Liver (tissue), 9 donors: Measurements from ENCODE around the gene TXLNG. TPM values are rescaled to one million over a fixed set of nuclear protein-coding genes. Genes with fewer than 3 reads are reported as not detected.

Source experiments
- DNase-seq: peaks from one replicate; pipeline ENCODE4 v3.0.0-alpha.2; 2017; ENCODE audit warnings: low spot score
- H3K27ac ChIP-seq, 2 donors: one replicate each; pipeline ENCODE4 v1.7.0; 2013; ENCODE audit warnings: inconsistent platforms in 2 of 2, low read length in 2 of 2, control low read depth in 1 of 2, low read depth in 1 of 2, mild to moderate bottlenecking in 1 of 2
- H3K27me3 ChIP-seq, 4 donors: one replicate each; pipeline versions ENCODE4 v1.6.1 to v1.7.0; 2013; ENCODE audit warnings: low read length in 3 of 4, inconsistent platforms in 1 of 4, mild to moderate bottlenecking in 1 of 4, moderate library complexity in 1 of 4; ENCODE audit not compliant: control insufficient read depth in 4 of 4, insufficient read depth in 4 of 4
- H3K36me3 ChIP-seq, 4 donors: one replicate each; pipeline versions ENCODE4 v1.6.1 to v1.7.0; 2013; ENCODE audit warnings: low read length in 3 of 4, mild to moderate bottlenecking in 3 of 4, low read depth in 1 of 4, moderate library complexity in 1 of 4; ENCODE audit not compliant: control insufficient read depth in 4 of 4, insufficient read depth in 3 of 4
- H3K4me1 ChIP-seq, 4 donors: one replicate each; pipeline versions ENCODE4 v1.6.1 to v1.7.0; 2013; ENCODE audit warnings: low read length in 3 of 4, mild to moderate bottlenecking in 3 of 4, moderate library complexity in 1 of 4; ENCODE audit not compliant: control insufficient read depth in 4 of 4, insufficient read depth in 4 of 4
- H3K4me3 ChIP-seq, 3 donors: one replicate each; pipeline versions ENCODE4 v1.6.1 to v1.7.0; 2013; ENCODE audit warnings: low read length in 3 of 3, control low read depth in 1 of 3, low read depth in 1 of 3, mild to moderate bottlenecking in 1 of 3
- H3K9ac ChIP-seq, 2 donors: one replicate each; pipeline ENCODE4 v1.7.0; 2013; ENCODE audit warnings: low read length in 2 of 2, mild to moderate bottlenecking in 2 of 2, moderate library complexity in 2 of 2, control low read depth in 1 of 2, low read depth in 1 of 2
- H3K9me3 ChIP-seq, 4 donors: one replicate each; pipeline versions ENCODE4 v1.6.1 to v1.7.0; 2013; ENCODE audit warnings: low read length in 3 of 4; ENCODE audit not compliant: control insufficient read depth in 4 of 4
- EGR1 ChIP-seq, 2 donors: IDR thresholded peaks; 2 replicates each; pipeline ENCODE4 v1.6.1; 2016 to 2018; ENCODE audit warnings: antibody characterized with exemption in 2 of 2, low read depth in 2 of 2
- FOXA1 ChIP-seq: IDR thresholded peaks from 2 replicates; pipeline ENCODE4 v1.6.1; 2016; ENCODE audit warnings: antibody characterized with exemption
- FOXA2 ChIP-seq: IDR thresholded peaks from 2 replicates; pipeline ENCODE4 v1.6.1; 2016; ENCODE audit warnings: antibody characterized with exemption
- GABPA ChIP-seq, 2 donors: IDR thresholded peaks in 1 of 2; conservative IDR thresholded peaks in 1 of 2; 2 replicates each; pipeline ENCODE4 v1.6.1; 2016; ENCODE audit warnings: antibody characterized with exemption in 2 of 2, mild to moderate bottlenecking in 1 of 2, moderate library complexity in 1 of 2
- HNF4A ChIP-seq, 2 donors: conservative IDR thresholded peaks; 2 replicates each; pipeline ENCODE4 v1.6.1; 2016; ENCODE audit warnings: antibody characterized with exemption in 2 of 2, mild to moderate bottlenecking in 2 of 2
- HNF4G ChIP-seq: IDR thresholded peaks from 2 replicates; pipeline ENCODE4 v1.6.1; 2016; ENCODE audit warnings: antibody characterized with exemption
- JUND ChIP-seq, 2 donors: IDR thresholded peaks; 2 replicates each; pipeline ENCODE4 v1.6.1; 2016; ENCODE audit warnings: antibody characterized with exemption in 2 of 2
- NR2F2 ChIP-seq: IDR thresholded peaks from 2 replicates; pipeline ENCODE4 v1.6.1; 2016; ENCODE audit warnings: antibody characterized with exemption
- RAD21 ChIP-seq, 2 donors: IDR thresholded peaks; 2 replicates each; pipeline ENCODE4 v1.6.1; 2016; ENCODE audit warnings: antibody characterized with exemption in 2 of 2, mild to moderate bottlenecking in 2 of 2
- RXRA ChIP-seq, 2 donors: IDR thresholded peaks; 2 replicates each; pipeline ENCODE4 v1.6.1; 2017 to 2018; ENCODE audit warnings: antibody characterized with exemption in 2 of 2, mild to moderate bottlenecking in 1 of 2
- SP1 ChIP-seq: IDR thresholded peaks from 2 replicates; pipeline ENCODE4 v1.6.1; 2018; ENCODE audit warnings: antibody characterized with exemption, mild to moderate bottlenecking
- TAF1 ChIP-seq: conservative IDR thresholded peaks from 2 replicates; pipeline ENCODE4 v1.6.1; 2016; ENCODE audit warnings: antibody characterized with exemption, mild to moderate bottlenecking
- YY1 ChIP-seq: IDR thresholded peaks from 2 replicates; pipeline ENCODE4 v1.6.1; 2016; ENCODE audit warnings: antibody characterized with exemption, mild to moderate bottlenecking
- WGBS: extraction: QIAGEN DNeasy Blood & Tissue Kit; methylation state at CpG from one replicate; pipeline ENCODE4 v1.1.7; 2013; 5-methylcytosine and 5-hydroxymethylcytosine counted together
- polyA plus RNA-seq, 2 donors: library from polyadenylated mRNA; stranded (reverse) in 1 of 2; unstranded in 1 of 2; fragments of 200-250 nt in 1 of 2; fragments of >200 nt in 1 of 2; fragmentation: Nextera tagmentation in 1 of 2; extraction: Ambion mirVana in 1 of 2; gene quantifications; one replicate each; pipeline versions ENCODE4 v1.2.1 to v1.2.3, GENCODE V29; 2013 to 2015
- total RNA-seq, 2 donors: library from RNA; depleted of rRNA; stranded (reverse); fragments of >200 nt; gene quantifications; one replicate each; pipeline ENCODE4 v1.2.3, GENCODE V29; 2014
- TF ChIP-seq, protein P1 (sequence below): IDR thresholded peaks from 2 replicates; pipeline ENCODE4 v1.6.1; 2016; ENCODE audit warnings: antibody characterized with exemption
- TF ChIP-seq, protein P2 (sequence below): fragments of 150-350 bp; IDR thresholded peaks from 2 replicates; pipeline ENCODE4 v1.5.1; 2017; ENCODE audit warnings: improper control_type of control experiment, low read depth, low read length; ENCODE audit not compliant: missing input control
- TF ChIP-seq, protein P3 (sequence below): IDR thresholded peaks from 2 replicates; pipeline ENCODE4 v1.6.1; 2016; ENCODE audit warnings: antibody characterized with exemption
- TF ChIP-seq, protein P4 (sequence below): IDR thresholded peaks from 2 replicates; pipeline ENCODE4 v1.6.1; 2016; ENCODE audit warnings: antibody characterized with exemption
- TF ChIP-seq, protein P5 (sequence below): IDR thresholded peaks from 2 replicates; pipeline ENCODE4 v1.6.1; 2016; ENCODE audit warnings: antibody characterized with exemption, mild to moderate bottlenecking
- donor health status: healthy.
- donor health status: healthy.
- donor health status: healthy.
- donor health status: healthy.
- donor health status: healthy.

TXLNG gene
- total and polyA plus RNA-seq, 4 donors: 3.7 to 7.4 (median 5.1) TPM

DNA sequence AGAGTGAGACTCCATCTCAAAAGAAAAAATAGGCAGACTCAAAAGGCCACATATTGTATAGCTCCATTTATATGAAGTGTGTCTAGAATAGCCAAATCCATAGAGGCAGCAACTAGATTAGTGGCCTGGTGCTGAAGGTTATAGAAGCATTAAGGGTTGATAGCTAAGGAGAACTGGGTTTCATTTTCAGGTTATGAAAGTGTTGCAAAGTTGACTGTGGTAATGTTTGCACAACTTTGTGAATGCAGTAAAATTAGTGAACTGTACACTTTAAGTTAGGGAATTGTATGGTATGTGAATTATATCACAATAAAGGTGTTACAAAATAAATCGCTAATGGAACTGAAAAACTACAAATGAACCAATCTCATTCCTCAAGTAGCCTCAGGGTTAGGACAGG is 28.3 kb downstream of the TXLNG start:
- Histone ChIP-seq H3K27ac (no peak overlapping the region), H3K27me3 (no peaks in the 10 kb centered on the region), H3K4me3 (no peak overlapping the region), H3K4me1 (peaks cover 0 to 4% (median 0%) of the 10 kb centered on the region in 4 donors), H3K9me3 (no peaks in the 10 kb centered on the region), H3K36me3 (peaks cover 0 to 2% (median under 1%) of the 10 kb centered on the region in 4 donors), H3K9ac (no peak overlapping the region)
- 85% methylated on average over 1 of the region's 1 CpG for WGBS
- TF ChIP-seq, protein P1, sequence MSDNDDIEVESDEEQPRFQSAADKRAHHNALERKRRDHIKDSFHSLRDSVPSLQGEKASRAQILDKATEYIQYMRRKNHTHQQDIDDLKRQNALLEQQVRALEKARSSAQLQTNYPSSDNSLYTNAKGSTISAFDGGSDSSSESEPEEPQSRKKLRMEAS: no peak
- no peak for TF ChIP-seq FOXA1
- no peak for TF ChIP-seq TAF1
- no peak for TF ChIP-seq HNF4G
- no peak for TF ChIP-seq YY1
- no peak for TF ChIP-seq SP1
- TF ChIP-seq, protein P2, sequence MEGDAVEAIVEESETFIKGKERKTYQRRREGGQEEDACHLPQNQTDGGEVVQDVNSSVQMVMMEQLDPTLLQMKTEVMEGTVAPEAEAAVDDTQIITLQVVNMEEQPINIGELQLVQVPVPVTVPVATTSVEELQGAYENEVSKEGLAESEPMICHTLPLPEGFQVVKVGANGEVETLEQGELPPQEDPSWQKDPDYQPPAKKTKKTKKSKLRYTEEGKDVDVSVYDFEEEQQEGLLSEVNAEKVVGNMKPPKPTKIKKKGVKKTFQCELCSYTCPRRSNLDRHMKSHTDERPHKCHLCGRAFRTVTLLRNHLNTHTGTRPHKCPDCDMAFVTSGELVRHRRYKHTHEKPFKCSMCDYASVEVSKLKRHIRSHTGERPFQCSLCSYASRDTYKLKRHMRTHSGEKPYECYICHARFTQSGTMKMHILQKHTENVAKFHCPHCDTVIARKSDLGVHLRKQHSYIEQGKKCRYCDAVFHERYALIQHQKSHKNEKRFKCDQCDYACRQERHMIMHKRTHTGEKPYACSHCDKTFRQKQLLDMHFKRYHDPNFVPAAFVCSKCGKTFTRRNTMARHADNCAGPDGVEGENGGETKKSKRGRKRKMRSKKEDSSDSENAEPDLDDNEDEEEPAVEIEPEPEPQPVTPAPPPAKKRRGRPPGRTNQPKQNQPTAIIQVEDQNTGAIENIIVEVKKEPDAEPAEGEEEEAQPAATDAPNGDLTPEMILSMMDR: no peak
- TF ChIP-seq NR2F2: no peak
- TF ChIP-seq HNF4A (conservative IDR thresholded peaks at IDR 0.05): no peak
- TF ChIP-seq, protein P3, sequence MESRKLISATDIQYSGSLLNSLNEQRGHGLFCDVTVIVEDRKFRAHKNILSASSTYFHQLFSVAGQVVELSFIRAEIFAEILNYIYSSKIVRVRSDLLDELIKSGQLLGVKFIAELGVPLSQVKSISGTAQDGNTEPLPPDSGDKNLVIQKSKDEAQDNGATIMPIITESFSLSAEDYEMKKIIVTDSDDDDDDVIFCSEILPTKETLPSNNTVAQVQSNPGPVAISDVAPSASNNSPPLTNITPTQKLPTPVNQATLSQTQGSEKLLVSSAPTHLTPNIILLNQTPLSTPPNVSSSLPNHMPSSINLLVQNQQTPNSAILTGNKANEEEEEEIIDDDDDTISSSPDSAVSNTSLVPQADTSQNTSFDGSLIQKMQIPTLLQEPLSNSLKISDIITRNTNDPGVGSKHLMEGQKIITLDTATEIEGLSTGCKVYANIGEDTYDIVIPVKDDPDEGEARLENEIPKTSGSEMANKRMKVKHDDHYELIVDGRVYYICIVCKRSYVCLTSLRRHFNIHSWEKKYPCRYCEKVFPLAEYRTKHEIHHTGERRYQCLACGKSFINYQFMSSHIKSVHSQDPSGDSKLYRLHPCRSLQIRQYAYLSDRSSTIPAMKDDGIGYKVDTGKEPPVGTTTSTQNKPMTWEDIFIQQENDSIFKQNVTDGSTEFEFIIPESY: no peak
- TF ChIP-seq, protein P4, sequence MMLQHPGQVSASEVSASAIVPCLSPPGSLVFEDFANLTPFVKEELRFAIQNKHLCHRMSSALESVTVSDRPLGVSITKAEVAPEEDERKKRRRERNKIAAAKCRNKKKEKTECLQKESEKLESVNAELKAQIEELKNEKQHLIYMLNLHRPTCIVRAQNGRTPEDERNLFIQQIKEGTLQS: no peak
- TF ChIP-seq, protein P5, sequence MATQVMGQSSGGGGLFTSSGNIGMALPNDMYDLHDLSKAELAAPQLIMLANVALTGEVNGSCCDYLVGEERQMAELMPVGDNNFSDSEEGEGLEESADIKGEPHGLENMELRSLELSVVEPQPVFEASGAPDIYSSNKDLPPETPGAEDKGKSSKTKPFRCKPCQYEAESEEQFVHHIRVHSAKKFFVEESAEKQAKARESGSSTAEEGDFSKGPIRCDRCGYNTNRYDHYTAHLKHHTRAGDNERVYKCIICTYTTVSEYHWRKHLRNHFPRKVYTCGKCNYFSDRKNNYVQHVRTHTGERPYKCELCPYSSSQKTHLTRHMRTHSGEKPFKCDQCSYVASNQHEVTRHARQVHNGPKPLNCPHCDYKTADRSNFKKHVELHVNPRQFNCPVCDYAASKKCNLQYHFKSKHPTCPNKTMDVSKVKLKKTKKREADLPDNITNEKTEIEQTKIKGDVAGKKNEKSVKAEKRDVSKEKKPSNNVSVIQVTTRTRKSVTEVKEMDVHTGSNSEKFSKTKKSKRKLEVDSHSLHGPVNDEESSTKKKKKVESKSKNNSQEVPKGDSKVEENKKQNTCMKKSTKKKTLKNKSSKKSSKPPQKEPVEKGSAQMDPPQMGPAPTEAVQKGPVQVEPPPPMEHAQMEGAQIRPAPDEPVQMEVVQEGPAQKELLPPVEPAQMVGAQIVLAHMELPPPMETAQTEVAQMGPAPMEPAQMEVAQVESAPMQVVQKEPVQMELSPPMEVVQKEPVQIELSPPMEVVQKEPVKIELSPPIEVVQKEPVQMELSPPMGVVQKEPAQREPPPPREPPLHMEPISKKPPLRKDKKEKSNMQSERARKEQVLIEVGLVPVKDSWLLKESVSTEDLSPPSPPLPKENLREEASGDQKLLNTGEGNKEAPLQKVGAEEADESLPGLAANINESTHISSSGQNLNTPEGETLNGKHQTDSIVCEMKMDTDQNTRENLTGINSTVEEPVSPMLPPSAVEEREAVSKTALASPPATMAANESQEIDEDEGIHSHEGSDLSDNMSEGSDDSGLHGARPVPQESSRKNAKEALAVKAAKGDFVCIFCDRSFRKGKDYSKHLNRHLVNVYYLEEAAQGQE: no peak
- TF ChIP-seq GABPA (IDR thresholded peaks at IDR 0.05 in 1 of 2, conservative IDR thresholded peaks at IDR 0.05 in 1 of 2): no peak
- no peak for TF ChIP-seq RAD21 (IDR thresholded peaks at IDR 0.05)
- TF ChIP-seq EGR1 (IDR thresholded peaks at IDR 0.05; ENCODE audit: low read depth in 2 of 2): no peak
- no peak for TF ChIP-seq FOXA2
- TF ChIP-seq RXRA (IDR thresholded peaks at IDR 0.05): no peak
- no peak for TF ChIP-seq JUND (IDR thresholded peaks at IDR 0.05)
- DNase-seq: no peak
